BJ (cell line): Measurements from ENCODE around the gene TMEM107. TPM values are rescaled to one million over a fixed set of nuclear protein-coding genes. Genes with fewer than 3 reads are reported as not detected.

Source experiments
- CTCF ChIA-PET: fragments of 350-600 bp; formaldehyde crosslinking; extraction: SDS; loops from one replicate; lab custom pipeline; 2021; ENCODE audit warnings: antibody characterized with exemption, inconsistent platforms; lab: Yijun Ruan, JAX
- POLR2A ChIA-PET: fragments of 300-600 bp; sonication (Branson Sonifier 250); formaldehyde crosslinking; extraction: SDS; loops from one replicate; lab custom pipeline; 2021; ENCODE audit warnings: antibody characterized with exemption; lab: Charles Lee
- DNase-seq: peaks from one replicate; pipeline ENCODE4 v3.0.0-alpha.2; 2011; ENCODE audit warnings: low read depth
- H3K27me3 ChIP-seq: 2 replicates; pipeline ENCODE4 v1.6.0; 2011; ENCODE audit warnings: low read length; ENCODE audit not compliant: control insufficient read depth, insufficient read depth
- H3K36me3 ChIP-seq: 2 replicates; pipeline ENCODE4 v1.5.1; 2011; ENCODE audit warnings: low read length; ENCODE audit not compliant: control insufficient read depth, insufficient read depth
- H3K4me3 ChIP-seq: 2 replicates; pipeline ENCODE4 v1.5.1; 2011; ENCODE audit warnings: low read depth, mild to moderate bottlenecking, control low read depth, low read length
- polyA plus RNA-seq: library from polyadenylated mRNA; depleted of rRNA; stranded (reverse); fragments of >200 nt; gene quantifications from 2 replicates; pipeline ENCODE4 v1.2.3, GENCODE V29; 2011
- TF ChIP-seq, protein P1 (sequence below): IDR thresholded peaks from 2 replicates; pipeline ENCODE4 v1.5.1; 2011; ENCODE audit warnings: low read depth, mild to moderate bottlenecking, control low read depth, inconsistent platforms, low read length, moderate library complexity; ENCODE audit not compliant: insufficient read depth

Gene TMEM107
- polyA plus RNA-seq, 1 experiment, result 14.5 TPM

DNA sequence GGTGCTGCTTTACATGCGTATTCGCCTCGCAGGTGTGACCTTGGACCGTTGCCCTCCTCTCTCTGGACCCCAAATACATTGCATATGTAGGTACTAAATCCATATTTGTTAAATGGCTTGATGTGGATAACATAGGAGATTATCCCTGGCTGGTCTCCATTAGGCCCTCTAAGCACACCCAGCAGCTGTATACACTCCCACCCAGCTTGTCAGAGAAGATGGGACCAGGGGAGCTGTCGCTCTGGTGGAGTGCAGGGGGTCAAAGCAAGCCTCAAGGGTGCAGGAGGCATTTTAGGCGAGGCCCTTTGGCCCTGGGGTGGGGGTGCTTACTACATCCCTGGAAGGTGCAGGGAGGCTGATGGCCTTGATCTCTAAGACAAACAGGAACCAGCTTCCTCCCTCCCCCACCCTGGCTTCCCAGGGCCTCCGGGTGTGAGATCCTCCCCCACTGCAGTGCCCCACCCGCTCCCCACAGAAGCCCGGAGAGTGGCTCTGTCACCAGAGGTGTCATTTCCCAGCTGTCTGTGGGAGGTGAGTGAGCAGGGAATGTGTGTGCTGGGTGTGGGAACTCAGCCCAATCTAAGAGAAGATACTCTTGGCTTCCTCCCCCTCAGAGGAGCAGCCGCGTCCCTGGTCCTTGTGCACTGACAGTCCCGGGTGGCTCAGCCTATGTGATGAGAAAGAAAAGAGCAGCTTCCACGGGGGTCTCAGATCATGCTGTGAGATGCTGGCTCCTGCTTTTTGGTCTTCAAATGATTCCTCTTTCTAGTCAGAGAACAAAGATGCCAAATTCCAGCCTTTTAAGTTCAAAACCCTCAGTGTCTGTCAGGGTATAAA, 12.0 kb downstream of the TMEM107 start:
- TF ChIP-seq, protein P1, sequence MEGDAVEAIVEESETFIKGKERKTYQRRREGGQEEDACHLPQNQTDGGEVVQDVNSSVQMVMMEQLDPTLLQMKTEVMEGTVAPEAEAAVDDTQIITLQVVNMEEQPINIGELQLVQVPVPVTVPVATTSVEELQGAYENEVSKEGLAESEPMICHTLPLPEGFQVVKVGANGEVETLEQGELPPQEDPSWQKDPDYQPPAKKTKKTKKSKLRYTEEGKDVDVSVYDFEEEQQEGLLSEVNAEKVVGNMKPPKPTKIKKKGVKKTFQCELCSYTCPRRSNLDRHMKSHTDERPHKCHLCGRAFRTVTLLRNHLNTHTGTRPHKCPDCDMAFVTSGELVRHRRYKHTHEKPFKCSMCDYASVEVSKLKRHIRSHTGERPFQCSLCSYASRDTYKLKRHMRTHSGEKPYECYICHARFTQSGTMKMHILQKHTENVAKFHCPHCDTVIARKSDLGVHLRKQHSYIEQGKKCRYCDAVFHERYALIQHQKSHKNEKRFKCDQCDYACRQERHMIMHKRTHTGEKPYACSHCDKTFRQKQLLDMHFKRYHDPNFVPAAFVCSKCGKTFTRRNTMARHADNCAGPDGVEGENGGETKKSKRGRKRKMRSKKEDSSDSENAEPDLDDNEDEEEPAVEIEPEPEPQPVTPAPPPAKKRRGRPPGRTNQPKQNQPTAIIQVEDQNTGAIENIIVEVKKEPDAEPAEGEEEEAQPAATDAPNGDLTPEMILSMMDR, result no peak
- DNase-seq, result no peak
- peaks cover 11% of the 10 kb centered on the region for H3K36me3 ChIP-seq
- no peak overlapping the region for H3K4me3 ChIP-seq
- POLR2A ChIA-PET, result interaction anchor here (0.7 kb wide), 1 partner anchor 9 kb away, joined by 10 read pairs; no protein-coding TSS in a partner anchor
- CTCF ChIA-PET, result interaction anchor here (0.7 to 1.1 kb wide), 4 partner anchors 10 to 45 kb away, joined by 3 to 6 read pairs (median 3); partner anchors contain the start of genes ALOXE3 and TMEM107
- H3K27me3 ChIP-seq, result no peaks in the 10 kb centered on the region

DNA sequence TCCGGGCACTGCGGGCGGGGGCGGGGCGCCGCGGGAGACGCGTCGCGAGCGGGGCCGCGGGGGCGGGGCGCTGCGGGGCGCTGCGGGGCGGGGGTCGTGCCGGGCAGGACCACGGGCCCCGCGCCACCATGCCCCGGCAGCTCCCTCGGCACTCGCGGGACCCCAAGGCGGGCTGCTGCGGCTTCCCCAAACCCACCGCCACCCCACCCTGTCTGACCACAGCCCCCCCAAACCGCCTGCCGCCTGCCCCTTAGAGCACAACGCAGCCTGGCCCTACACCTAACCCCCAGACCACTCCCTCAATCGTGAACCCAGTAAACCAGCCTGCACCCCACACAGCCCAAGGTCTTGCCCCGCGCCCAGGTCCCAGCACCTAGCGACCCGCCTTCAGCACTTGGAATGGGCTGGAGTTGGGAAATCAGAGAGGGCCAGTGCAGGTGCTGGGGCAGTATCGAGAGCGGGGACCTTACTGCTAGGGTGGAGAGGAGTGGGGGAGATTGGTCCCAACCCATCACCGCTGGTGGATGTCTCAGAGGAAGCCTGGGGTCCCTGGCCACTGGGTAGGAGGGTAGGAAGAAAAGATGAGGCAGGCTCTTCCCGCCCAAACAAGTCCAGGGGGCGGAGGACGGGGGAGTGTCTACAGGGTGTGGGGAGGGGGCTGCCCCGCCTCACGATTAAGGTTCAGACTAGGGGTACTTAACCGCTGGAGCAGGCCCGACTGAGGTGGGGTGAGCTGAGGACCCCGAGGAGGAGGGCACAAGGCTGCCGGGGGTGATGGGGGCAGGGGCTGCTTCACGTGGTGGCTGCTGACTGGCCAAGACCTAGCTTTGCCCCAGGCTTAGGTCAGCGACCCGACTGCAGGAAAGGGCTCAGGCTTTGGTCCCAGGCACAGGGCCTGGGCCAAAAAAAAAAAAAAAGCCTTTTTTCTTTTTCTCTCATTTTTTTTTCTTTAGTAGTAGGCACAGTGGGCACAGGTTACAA, 12.9 kb downstream of the TMEM107 start:
- CTCF ChIA-PET, result interaction anchor here (0.7 to 1.1 kb wide), 4 partner anchors 9 to 45 kb away, joined by 3 to 6 read pairs (median 3); partner anchors contain the start of gene ALOXE3
- Histone ChIP-seq H3K4me3 (peak overlapping the region; percentile 100), H3K27me3 (no peaks in the 10 kb centered on the region), H3K36me3 (peaks cover 12% of the 10 kb centered on the region)
- TF ChIP-seq, protein P1, result no peak
- no peak for DNase-seq
- POLR2A ChIA-PET, result interaction anchor here (0.7 kb wide), 1 partner anchor 10 kb away, joined by 10 read pairs; no protein-coding TSS in a partner anchor

DNA sequence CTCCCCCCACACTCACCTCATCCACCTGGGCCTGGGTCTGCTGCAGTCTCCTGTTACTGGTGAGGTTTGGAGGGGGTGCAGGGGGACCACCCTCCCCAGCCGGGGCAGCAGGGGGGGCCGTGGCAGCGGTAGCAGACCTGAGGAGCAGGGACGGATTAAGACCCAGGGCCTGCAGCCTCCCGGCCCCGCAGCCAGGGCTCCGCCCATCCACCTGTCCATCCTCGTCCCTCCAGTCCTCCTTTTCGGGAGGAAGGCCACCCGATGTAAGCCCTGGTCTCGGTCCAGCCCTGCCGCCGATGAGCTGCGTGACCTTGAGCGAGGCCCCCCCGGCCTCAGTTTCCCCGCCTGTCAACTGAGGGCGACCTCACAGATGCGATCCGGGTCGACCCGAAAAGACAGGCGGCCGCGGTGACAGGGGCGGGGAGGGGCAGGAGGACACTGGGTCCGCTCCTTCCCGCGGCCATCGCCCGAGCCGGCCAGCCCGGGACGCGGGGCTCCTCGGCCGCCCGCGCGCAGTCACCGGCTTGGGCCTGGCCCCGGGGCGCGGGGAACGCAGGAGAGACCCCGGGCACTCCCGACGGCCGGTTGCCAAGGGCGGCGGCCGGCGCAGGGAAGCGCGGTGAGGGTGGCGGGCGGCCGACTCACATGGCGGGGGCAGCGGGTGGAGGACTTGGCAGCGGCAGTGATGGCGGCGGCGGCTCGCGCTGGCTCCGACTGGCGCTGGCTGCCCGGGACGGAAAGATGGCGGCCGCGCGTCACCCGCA, 13.8 kb downstream of the TMEM107 start, which contains the start of gene VAMP2:
VAMP2 (minus strand) TSS at position 716 of the 764 bp plus-strand sequence; CDS start at position 647, 69 bp downstream.
- peaks cover 12% of the 10 kb centered on the region for H3K36me3 ChIP-seq
- DNase-seq, result no peak
- CTCF ChIA-PET, result interaction anchor here (0.7 to 1.2 kb wide), 2 partner anchors 11 to 62 kb away, joined by 3 read pairs; no protein-coding TSS in a partner anchor
- TF ChIP-seq, protein P1, result 0 out of 2 replicates have a peak, but pooled peaks have one; percentile 1
- no peaks in the 10 kb centered on the region for H3K27me3 ChIP-seq
- peak within 1 kb of the TSS; percentile 100 for H3K4me3 ChIP-seq
- POLR2A ChIA-PET, result no interaction called here

DNA sequence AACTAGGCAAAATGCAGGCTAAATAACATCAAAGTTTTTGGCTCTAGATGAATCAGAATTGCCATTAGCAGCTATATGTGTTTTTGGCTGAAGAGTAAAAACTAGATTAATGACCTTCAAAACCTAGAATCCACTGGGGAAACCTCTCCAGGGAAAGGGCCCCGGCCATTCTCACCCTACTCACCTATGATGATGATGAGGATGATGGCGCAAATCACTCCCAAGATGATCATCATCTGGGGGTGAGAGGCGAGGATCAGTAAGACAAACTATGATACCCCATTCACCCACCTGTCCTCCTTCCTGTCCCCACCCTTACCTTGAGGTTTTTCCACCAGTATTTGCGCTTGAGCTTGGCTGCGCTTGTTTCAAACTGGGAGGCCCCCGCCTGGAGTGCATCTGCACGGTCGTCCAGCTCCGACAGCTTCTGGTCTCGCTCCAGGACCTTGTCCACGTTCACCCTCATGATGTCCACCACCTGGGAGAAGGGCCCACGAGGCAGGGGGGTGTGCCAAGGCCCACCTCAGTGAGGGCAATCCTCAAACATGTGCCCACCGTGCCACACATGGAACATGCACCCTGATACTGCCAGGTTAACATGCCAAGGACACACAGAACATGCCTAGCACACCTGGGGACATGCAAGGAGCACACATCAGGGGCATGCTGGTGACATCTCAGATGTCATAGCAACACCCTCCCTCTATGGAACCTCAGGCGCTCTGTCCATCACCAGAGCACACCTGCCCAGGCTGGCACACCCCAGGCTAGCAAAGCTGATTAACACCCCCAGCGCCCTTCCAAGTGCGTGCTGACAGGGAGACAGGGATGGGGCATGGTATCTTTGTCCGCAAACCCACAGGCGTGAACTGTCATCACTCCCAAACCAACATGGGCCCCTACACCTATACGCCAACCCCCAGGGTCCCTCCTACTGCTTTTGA, 14.6 kb downstream of the TMEM107 start:
- Histone ChIP-seq H3K27me3 (no peaks in the 10 kb centered on the region), H3K36me3 (peaks cover 12% of the 10 kb centered on the region), H3K4me3 (peak overlapping the region; percentile 100)
- CTCF ChIA-PET, result interaction anchor here (0.5 to 4.7 kb wide), 6 partner anchors 11 to 62 kb away, joined by 3 to 31 read pairs (median 4); no protein-coding TSS in a partner anchor
- POLR2A ChIA-PET, result no interaction called here
- no peak for DNase-seq
- TF ChIP-seq, protein P1, result no peak
